Vagina (tissue), 2 donors: ENCODE data around the gene WDR20. TPM values are rescaled to one million over a fixed set of nuclear protein-coding genes. Genes with fewer than 3 reads are reported as not detected.
A peak's percentile ranks its signal among the peaks of the same experiment; 100 is the strongest.

ENCODE experiments used
- DNase-seq, 2 donors: peaks; one replicate each; pipeline ENCODE4 v3.0.0-alpha.2; 2017; ENCODE audit errors: extremely low spot score in 2 of 2
- H3K27ac ChIP-seq: fragments of 200-600 bp; sonication (generic); one replicate; pipeline ENCODE4 v1.5.1; 2019
- H3K27me3 ChIP-seq: fragments of 200-600 bp; sonication (generic); one replicate; pipeline ENCODE4 v1.5.1; 2019
- H3K36me3 ChIP-seq, 2 donors: fragments of 200-600 bp; sonication (generic); one replicate each; pipeline ENCODE4 v1.5.1; 2017 to 2019
- H3K4me1 ChIP-seq: fragments of 200-600 bp; sonication (generic); one replicate; pipeline ENCODE4 v1.5.1; 2019
- H3K4me3 ChIP-seq, 2 donors: fragments of 200-600 bp; sonication (generic); 1 replicate in 1 of 2; 2 replicates in 1 of 2; pipeline ENCODE4 v1.5.1; 2016 to 2019
- H3K9me3 ChIP-seq: fragments of 200-600 bp; sonication (generic); one replicate; pipeline ENCODE4 v1.5.1; 2019
- CTCF ChIP-seq, 3 experiments: fragments of 450-650 bp in 2 of 3; fragments of 200-600 bp in 1 of 3; sonication (generic) in 1 of 3; IDR thresholded peaks; one replicate each; pipeline ENCODE4 v1.5.1; 2017 to 2019; ENCODE audit warnings: antibody characterized with exemption in 3 of 3, mild to moderate bottlenecking in 2 of 3, moderate library complexity in 2 of 3
- POLR2A ChIP-seq, 2 donors: fragments of 450-650 bp; IDR thresholded peaks; one replicate each; pipeline ENCODE4 v1.6.1; 2017; ENCODE audit warnings: antibody characterized with exemption in 2 of 2, mild to moderate bottlenecking in 2 of 2, moderate library complexity in 2 of 2
- POLR2AphosphoS5 ChIP-seq, 2 donors: sonication (generic); formaldehyde crosslinking; IDR thresholded peaks; one replicate each; pipeline ENCODE4 v1.9.0; 2017; ENCODE audit warnings: antibody characterized with exemption in 2 of 2, mild to moderate bottlenecking in 2 of 2, low read depth in 1 of 2; ENCODE audit not compliant: insufficient read depth in 1 of 2
- intact Hi-C: fragments of 100-400 bp; cut with DNase I; formaldehyde crosslinking; loops from one replicate; pipeline ENCODE4 v1.15.1; 2023
- total RNA-seq: library from RNA; depleted of rRNA; stranded (reverse); fragments of >200 nt; gene quantifications from one replicate; pipeline ENCODE4 v1.2.3, GENCODE V29; 2016

Gene WDR20
- total RNA-seq, result 24.8 TPM

GRCh38 chr14:102139286-102140026 lies at the start of gene WDR20:
WDR20 (plus strand) TSS chr14:102139897; CDS start chr14:102139924, 27 bp downstream.
- peak within 1 kb of the TSS; percentile 88 for H3K27ac ChIP-seq
- H3K27me3 ChIP-seq, result no peaks in the 10 kb centered on the region
- peaks cover 36% of the 10 kb centered on the region for H3K4me1 ChIP-seq
- TF ChIP-seq POLR2A (IDR thresholded peaks at IDR 0.05) (peak in 1 of 2 donors; percentile 40), POLR2AphosphoS5 (IDR thresholded peaks at IDR 0.05; ENCODE audit: insufficient read depth in 1 of 2, low read depth in 1 of 2) (peak; percentile 89 to 98), CTCF (IDR thresholded peaks at IDR 0.05) (no peak)
- H3K9me3 ChIP-seq, result no peaks in the 10 kb centered on the region
- no peaks in the 10 kb centered on the region for H3K36me3 ChIP-seq
- peak; percentile 95 to 100 for DNase-seq
- intact Hi-C loops, result loop anchor here (10.0 kb wide), 1 partner anchor 175 kb away; the partner anchor contains the start of gene ZNF839
- peak within 1 kb of the TSS; percentile 85 to 98 for H3K4me3 ChIP-seq

- H3K36me3 ChIP-seq, result peaks cover 0 to under 1% of the 10 kb centered on the region in 2 donors
- intact Hi-C loops, result no loop called here
- no peaks in the 10 kb centered on the region for H3K27me3 ChIP-seq
- no peaks in the 10 kb centered on the region for H3K9me3 ChIP-seq
- DNase-seq, result no peak
- TF ChIP-seq POLR2A (IDR thresholded peaks at IDR 0.05) (no peak), CTCF (IDR thresholded peaks at IDR 0.05) (no peak), POLR2AphosphoS5 (IDR thresholded peaks at IDR 0.05; ENCODE audit: insufficient read depth in 1 of 2, low read depth in 1 of 2) (no peak)
- H3K4me1 ChIP-seq, result peaks cover 12% of the 10 kb centered on the region
- no peak overlapping the region for H3K4me3 ChIP-seq
- no peak overlapping the region for H3K27ac ChIP-seq
Measured at GRCh38 chr14:102090713-102091112, 49.0 kb upstream of the WDR20 start.

GRCh38 chr14:102092806-102093205 lies 46.9 kb upstream of the WDR20 start:
- Histone ChIP-seq H3K27ac (no peak overlapping the region), H3K36me3 (no peaks in the 10 kb centered on the region), H3K4me3 (no peak overlapping the region), H3K27me3 (no peaks in the 10 kb centered on the region), H3K9me3 (no peaks in the 10 kb centered on the region), H3K4me1 (peaks cover 8% of the 10 kb centered on the region)
- TF ChIP-seq POLR2A (IDR thresholded peaks at IDR 0.05) (no peak), CTCF (IDR thresholded peaks at IDR 0.05) (no peak), POLR2AphosphoS5 (IDR thresholded peaks at IDR 0.05; ENCODE audit: insufficient read depth in 1 of 2, low read depth in 1 of 2) (no peak)
- intact Hi-C loops, result no loop called here
- DNase-seq, result no peak

- no peaks in the 10 kb centered on the region for H3K9me3 ChIP-seq
- intact Hi-C loops, result no loop called here
Measured at GRCh38 chr14:102094101-102094500, 45.6 kb upstream of the WDR20 start.

More at GRCh38 chr14:102094101-102094500, 45.6 kb upstream of the WDR20 start:
- no peaks in the 10 kb centered on the region for H3K27me3 ChIP-seq
- no peaks in the 10 kb centered on the region for H3K36me3 ChIP-seq
- no peak for DNase-seq
- H3K4me3 ChIP-seq, result no peak overlapping the region
- no peak overlapping the region for H3K27ac ChIP-seq
- no peaks in the 10 kb centered on the region for H3K4me1 ChIP-seq
- no peak for TF ChIP-seq CTCF (IDR thresholded peaks at IDR 0.05)
- TF ChIP-seq POLR2A (IDR thresholded peaks at IDR 0.05), result no peak
- TF ChIP-seq POLR2AphosphoS5 (IDR thresholded peaks at IDR 0.05; ENCODE audit: insufficient read depth in 1 of 2, low read depth in 1 of 2), result no peak
